DND-41 (cell line): Measurements from ENCODE around the gene TMEM135.

Source experiments
- EZH2 ChIP-seq: IDR thresholded peaks from 3 replicates; pipeline ENCODE4 v1.6.1; 2012; ENCODE audit warnings: borderline replicate concordance, low read depth, mild to moderate bottlenecking, moderate library complexity, low read length, inconsistent platforms; ENCODE audit not compliant: severe bottlenecking
- TF ChIP-seq, protein P1 (sequence below): IDR thresholded peaks from 2 replicates; pipeline ENCODE4 v1.5.1; 2012; ENCODE audit warnings: borderline replicate concordance, low read length, moderate library complexity, mild to moderate bottlenecking; ENCODE audit not compliant: poor library complexity, severe bottlenecking; ENCODE audit errors: extremely low read depth

DNA sequence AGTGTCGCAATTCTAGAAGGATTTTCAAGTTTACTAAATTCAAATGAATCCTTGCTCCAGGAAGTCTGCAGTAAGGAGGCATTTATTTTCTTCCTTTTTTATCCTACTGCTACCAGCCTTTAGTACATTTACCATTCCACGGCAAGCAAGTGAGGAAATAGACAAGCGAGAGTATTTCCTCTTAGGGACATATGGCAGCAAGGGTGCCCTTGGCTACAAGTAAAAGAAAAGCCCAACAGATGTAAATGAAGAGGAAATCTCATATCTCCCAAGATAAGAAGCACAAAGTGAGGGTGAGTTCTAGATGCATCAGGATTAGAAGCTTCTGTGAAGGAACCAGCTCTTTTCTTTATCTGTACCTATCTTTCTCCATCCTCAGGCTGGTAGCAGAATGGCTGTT is 44.7 kb upstream of the TMEM135 start:
- TF ChIP-seq, protein P1, sequence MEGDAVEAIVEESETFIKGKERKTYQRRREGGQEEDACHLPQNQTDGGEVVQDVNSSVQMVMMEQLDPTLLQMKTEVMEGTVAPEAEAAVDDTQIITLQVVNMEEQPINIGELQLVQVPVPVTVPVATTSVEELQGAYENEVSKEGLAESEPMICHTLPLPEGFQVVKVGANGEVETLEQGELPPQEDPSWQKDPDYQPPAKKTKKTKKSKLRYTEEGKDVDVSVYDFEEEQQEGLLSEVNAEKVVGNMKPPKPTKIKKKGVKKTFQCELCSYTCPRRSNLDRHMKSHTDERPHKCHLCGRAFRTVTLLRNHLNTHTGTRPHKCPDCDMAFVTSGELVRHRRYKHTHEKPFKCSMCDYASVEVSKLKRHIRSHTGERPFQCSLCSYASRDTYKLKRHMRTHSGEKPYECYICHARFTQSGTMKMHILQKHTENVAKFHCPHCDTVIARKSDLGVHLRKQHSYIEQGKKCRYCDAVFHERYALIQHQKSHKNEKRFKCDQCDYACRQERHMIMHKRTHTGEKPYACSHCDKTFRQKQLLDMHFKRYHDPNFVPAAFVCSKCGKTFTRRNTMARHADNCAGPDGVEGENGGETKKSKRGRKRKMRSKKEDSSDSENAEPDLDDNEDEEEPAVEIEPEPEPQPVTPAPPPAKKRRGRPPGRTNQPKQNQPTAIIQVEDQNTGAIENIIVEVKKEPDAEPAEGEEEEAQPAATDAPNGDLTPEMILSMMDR: no peak
- no peak for TF ChIP-seq EZH2
